Activated CD4-positive, CD25-positive, alpha-beta regulatory T cell treated with anti-CD3 and anti-CD28 coated beads, Interleukin-2, amount 50 U/mL, for 16 hours (primary cell): ENCODE measurements around the gene SRR.
"Not testable (repeated sequence)": the region's sequence is repeated elsewhere in the genome, so short reads cannot be mapped to it uniquely, and the experiment has no call there.

Experiments used
- DNase-seq: peaks from one replicate; pipeline ENCODE4 v3.0.0-alpha.2; 2020; ENCODE audit warnings: low read depth, low spot score

Gene SRR

DNA sequence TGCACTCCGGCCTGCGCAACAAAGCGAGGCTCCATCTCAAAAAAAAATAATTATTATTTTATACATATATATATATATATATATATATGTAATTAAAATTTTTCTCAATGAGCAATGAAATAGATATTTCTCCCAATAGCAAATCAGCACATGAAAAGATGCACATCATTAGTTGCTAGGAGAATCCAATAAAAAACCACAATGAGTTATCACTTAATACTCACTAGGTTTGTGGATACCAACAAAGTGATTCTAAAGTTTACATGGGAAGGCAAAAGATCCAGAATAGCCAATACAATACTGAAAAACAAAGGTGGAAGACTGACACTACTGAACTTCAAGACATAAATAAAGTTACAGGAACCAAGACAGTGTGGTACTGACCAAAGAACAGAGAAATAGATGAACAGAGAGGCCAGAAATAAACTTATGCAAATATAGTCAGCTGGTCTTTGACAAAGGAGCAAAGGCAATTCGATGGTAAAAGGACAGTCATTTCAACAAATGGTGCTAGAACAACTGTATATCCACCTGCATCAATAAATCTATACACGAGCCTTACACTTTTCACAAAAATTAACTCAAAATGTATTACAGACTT, 13.8 kb upstream of the SRR start:
- no peak for DNase-seq

DNA sequence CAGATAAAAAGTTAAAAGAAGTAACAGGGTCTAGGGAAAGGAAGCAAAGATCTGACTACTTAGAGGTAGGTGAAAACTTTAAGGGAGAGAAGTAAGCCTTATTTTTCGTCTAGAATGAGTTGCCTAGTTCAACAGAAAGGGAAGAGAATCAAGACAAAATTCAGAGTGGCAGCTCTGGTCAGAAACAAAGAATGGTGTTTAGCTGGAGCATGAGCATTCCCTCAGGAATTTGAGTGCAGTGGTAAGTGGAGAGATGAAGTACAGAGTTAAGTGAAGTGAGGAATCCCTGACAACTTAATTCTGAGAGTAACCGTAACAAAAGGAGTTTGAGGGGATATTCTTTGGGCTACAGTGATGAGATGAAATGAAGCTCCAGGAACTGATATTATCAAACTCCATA, 11.7 kb upstream of the SRR start:
- no peak for DNase-seq

DNA sequence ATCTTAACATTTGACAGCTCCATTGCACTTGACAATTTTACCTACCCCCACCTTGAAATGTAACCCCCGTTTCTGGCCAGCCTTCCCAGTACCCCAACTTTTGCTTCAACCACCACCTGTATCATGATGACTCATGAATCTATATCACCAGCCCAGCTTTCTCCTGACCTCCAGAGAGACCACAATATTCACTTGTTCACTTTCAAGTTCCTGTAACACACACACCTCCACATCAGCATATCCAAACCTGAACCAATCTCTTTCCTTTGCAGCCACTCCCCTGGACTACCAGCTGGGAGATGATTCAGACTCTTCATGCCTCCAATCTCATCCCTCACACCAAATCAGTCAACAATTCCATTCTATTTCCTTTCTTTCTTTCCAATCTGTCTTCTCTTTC, 8.2 kb upstream of the SRR start:
- DNase-seq: no peak

DNA sequence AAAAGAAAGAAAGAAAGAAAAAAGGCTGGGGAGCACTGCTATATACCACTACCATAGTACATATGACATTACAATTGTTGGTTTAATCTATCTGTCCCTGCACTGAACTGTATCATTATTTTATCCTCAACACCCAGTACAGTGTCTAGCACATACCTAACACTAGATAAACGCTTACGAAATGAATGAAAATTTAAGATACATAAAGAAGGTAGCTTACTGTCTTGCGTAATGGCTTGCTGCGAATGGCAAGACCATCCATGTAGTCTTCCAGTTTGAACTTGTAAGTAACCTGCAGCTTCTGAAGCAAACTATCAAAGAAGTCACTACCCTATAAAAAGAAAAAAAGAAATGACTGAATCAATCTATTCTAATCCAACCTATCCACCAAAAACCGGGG, 6.7 kb upstream of the SRR start:
- DNase-seq: no peak

DNA sequence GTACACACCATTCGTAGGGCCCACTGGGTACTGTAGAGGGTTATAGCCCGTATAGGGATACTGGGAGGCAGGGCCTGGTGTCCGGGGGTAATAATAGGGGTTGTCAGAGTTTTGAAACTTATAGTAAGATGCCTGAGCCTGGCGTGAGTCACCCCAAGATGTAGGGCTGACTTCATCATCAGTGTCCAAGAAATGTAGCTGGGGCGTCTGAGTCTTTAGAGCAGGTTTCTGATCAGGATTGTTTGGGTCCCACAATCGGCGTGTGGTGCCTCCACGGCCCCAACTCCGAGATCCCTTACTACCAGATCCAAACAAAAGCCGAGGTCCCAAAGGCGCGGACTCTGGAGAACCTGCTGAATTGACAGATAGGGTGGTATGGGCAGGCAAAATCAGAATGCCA, 4.6 kb upstream of the SRR start:
- no peak for DNase-seq

DNA sequence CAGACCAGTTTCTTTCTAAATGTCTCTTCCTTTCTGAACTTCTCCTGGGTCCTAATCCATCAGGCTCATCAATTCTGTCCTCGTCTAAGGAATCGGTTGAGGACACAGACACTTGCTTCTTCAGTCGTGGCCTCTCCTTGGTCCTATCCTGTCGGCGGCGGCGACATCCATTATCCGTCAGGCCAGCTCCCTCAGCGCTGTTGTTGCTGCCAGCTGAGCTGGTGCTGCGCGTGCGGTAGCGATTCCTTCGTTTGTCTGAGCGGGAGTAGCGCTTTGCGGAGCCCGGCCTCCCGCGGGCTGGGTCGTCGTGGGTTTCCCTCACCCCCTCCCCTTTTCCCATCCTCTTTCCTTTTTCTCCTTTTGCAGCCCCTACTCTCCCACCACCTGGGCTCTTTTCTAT, 4.0 kb upstream of the SRR start:
- no peak for DNase-seq

DNA sequence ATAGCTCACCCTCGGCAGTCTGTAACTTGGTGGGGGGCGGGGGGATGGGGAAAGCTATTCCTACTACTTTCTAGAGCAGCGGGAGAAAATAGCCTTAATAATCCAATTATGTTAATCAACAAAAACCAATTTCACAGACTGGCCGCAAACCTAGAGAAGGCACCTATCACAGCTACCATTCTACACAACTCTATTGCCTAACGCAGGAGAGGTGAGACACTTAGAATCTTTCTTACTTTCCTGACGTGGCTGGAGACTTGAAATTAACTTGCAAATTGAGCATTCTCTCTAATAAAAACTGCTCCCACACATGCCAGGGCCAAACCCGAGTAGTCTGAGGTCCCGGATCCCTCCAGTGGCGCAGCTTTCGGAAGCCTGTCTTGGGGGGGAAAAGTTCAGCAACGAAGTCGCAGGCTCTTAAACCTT, 959 bp upstream of the SRR start:
- no peak for DNase-seq

DNA sequence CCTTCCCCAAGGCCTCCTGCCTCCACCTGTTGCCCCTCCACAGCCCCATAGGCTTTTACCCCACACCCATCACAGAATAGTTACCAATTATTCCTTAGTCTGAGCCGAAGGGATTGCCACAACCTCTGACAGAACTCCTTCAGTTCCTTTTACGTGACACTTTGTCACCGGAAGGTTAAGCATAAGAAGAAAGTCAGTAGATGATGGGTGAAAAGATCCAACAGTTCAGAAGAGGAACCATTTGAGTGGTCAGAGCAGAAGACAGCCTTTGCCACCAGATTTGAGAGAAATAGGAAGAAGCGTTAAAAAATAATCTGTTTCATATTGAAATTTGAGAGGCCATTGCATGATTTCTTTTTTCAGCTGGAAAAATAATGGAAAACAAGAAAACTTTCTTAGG, 1.2 kb downstream of the SRR start:
- no peak for DNase-seq

DNA sequence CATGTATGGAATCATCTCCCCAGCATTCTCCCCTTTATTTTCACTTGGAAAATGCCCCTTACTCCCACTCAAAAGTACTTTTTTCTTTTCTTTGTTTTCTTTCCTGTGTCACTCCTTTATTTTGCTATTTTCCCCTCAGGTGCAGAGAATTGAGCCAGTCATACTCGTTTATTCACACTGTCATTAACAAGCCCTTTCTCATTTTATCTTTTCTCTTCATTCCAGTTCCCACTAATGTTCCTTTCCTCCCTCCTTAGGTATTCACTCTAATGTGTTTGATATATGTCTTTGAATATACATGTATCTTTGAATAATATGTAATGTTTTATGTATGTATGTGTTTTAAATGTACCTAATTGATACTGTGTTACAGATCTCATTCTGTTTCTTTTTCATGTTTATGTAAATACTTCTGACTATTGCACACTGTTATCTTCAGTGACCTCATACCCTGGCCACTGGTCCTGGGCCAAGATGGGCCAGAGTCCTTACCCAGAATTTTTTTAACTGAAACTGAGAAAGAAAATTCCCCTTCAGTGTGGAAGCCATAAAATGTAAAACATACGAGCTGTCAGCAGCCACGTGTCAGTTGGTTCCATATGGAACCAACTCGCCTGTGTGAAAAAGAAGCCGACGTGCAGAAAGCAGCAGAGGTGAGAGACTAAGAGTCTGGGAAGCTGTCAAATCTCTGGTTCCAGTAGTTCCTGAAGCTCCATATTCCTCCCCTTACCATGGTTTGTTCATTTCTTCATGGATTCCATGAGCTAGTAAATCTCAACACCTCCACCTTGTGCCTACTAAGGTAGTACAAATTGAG, 5.8 kb downstream of the SRR start:
- DNase-seq: no peak

DNA sequence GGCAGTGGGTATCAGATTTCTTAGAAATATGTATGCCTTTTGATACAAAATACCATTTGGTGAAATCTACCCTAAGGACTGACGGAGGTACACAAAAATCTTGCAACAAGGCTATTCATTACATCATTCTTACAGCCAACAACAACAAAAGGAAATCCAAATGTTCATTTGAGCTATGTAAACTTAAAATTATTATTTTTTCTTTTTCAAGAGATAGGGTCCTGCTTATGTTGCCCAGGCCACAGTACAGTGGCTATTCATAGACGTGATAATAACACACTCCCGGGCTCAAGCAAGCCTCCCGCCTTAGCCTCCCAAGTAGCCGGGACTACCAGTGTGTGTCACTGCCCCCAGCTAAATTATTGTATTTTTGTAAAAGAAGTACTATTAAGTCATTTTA, 9.0 kb downstream of the SRR start:
- DNase-seq: no peak

DNA sequence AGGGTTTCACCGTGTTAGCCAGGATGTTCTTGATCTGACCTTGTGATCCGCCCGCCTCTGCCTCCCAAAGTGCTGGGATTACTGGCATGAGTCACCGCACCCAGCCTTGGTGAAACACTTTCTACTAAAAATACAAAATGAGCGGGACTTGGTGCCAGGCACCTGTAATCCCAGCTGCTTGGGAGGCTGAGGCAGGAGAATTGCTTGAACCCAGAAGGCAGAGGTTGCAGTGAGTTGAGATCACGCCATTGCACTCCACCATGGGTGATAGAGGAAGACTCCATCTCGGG, 13.1 kb downstream of the SRR start:
- not testable (repeated sequence) for DNase-seq

DNA sequence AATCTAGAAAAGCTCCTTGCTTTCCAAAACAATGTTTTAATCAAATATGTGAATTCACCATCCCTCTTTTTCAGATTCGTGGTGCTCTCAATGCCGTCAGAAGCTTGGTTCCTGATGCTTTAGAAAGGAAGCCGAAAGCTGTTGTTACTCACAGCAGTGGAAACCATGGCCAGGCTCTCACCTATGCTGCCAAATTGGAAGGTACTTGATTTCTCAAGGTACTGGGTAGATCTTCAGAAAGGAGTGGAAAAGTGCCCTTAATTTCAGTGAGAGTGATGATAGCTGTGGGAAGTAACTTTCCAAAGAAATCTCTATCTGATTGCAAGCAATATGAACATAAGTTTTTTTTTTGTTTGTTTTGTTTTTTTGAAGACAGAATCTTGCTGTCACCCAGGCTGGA, 14.0 kb downstream of the SRR start:
- DNase-seq: no peak

DNA sequence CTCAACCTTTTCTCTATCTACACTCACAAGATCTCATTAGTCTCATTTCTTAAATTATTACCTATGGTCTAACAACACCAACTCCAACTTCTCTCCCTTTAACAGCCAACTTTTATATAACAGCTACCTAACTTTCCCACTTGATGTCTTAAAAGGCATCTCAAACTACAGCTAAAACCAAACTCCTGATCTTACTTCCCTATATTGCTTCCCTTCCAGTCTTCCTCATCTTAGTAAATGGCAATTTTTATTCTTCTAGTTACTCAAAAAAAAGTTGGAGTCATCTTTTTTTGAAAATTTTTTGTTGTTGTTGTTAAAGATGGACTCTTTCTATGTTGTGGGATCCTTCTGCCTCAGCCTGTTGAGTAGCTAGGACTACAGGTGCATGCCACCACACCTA, 15.3 kb downstream of the SRR start:
- DNase-seq: no peak

DNA sequence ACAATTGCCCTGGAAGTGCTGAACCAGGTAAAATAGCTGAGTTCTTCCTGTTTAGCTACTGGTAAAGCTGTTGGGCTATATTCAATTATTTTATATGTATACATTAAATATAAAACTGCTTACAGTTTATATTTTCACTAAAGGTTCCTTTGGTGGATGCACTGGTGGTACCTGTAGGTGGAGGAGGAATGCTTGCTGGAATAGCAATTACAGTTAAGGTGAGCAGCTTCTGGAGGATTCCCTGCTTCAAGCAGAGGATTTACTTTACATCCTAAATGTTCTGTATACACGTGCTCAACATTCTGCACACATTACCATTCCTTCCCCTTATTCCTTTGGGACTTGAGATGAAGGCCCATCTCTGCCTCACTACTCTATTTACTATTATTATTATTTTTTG, 17.6 kb downstream of the SRR start:
- DNase-seq: no peak

DNA sequence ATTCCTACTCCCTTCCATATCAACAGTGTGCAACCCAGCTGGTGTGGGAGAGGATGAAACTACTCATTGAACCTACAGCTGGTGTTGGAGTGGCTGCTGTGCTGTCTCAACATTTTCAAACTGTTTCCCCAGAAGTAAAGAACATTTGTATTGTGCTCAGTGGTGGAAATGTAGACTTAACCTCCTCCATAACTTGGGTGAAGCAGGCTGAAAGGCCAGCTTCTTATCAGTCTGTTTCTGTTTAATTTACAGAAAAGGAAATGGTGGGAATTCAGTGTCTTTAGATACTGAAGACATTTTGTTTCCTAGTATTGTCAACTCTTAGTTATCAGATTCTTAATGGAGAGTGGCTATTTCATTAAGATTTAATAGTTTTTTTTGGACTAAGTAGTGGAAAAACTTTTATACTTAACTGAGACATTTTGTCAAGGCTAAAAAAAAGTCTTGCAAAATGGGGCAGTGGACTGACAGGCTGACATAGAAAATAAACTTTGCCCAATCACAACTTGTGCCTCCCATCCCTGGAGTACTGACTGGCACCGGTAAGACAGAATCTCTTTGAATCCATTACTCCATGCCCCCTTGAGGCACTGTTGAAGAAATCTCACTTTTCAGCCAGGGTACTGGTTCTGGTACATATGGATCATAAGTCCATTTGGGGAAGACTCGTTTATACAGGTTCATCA, 20.0 kb downstream of the SRR start:
- no peak for DNase-seq

DNA sequence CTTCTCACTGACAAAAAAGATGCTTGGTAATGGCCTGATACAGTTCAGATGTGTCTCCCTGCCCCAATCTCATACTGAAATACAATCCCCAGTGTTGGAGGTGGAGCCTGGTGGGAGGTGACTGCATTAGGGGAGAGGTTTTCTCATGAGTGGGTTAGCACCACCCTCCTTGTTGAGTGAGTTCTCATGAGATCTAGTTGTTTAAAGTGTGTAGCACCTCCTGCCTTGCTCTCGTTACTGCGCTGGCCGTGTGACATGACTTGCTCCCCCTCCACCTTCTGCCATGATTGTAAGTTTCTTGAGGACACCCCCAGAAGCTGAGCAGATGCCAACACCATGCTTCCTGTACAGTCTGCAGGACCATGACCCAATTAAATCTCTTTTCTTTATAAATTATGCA, 27.6 kb downstream of the SRR start:
- DNase-seq: no peak

DNA sequence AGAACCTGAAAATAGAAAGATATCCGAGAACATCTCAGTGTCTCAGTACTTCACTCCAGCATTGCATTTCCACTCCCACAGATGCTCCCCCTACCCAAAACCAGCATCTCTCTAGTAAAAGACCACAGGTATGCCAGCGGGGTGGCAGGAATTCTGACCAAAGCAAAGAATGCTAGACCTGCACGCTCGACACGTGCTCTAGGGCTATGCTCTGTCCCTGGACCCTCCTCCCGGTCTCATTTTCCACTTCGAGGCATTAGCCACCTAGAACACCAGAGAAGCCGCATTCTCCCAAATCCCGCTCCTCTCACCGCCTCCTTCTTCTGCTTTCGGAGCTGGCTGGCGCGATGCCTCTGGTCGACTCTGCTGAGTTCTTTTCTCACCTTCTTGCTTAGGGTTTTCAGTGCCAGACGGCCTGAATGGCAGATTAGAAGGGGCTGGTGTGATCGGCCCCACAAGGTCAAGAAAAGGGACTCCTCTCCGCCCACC, 32.0 kb downstream of the SRR start:
- DNase-seq: no peak

DNA sequence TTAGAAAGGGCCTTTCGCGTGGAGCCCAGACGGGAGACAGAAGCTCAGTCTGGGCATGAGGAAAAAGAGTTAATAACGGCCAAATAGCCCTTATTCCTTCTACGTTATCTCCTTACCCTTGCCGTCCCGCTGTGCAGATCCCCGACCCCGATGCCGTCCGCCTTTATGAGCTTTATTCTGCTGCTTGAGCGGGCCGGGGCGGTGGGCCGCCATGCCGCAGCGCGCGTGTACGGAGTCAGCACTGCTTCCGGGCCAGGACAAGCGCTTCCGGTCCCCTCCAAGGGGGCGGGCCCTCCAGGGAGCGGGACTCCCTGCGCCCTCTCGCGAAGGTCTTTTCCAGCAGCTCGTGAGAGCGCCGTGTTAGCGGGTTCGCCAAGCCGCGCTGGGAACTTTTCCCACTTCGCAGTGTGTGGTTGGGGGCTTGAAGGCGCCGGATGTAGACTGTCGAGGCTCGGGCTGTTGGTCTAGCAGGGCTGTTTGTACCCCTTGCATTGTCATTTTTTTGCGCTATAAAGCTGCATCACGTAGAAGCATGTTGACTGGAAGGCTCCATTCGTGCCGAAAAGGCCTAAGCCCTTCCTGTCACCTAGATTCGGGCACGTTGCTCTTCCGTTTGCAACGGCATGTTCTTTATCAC, 32.6 kb downstream of the SRR start, which contains the start of gene TSR1:
TSR1 (minus strand) TSS at position 243 of the 637 bp plus-strand sequence; CDS start at position 213, 30 bp downstream.
- peak; percentile 86 for DNase-seq

DNA sequence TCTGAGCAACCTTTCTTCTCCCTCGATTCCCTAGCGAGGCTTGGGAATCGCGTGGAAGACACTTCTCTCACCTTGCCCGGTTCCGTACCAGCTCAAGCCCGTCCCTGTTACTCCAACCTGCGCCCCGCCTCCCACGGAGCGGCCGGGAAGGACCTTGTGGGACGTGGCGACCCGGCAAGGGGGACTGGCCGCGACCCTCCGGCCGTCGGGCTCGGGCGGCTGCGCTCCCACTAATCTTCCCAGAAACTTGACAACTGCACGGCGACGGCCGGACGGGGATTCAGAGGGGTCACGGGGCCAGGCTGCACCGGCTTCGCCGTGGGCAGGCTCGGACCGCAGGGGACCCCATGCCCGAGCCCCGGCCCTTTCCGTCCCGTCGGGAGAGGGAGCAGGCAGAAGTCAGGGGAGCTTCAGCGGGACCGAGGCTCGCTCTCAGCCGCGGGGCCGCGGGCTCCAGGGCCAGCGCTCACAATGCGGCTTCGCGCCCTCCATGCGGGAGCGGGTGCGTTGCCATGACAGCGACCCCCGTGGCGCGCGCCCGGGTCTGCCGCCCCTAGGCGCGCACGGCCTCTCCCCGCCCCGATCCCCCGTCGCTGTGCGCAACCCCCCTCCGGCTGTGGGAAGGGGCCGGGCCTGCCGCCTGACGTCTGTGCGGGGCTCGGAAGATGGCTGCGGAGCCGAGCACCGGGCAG, 33.2 kb downstream of the SRR start, which contains the start of gene SGSM2:
SGSM2 (plus strand) TSS at position 650 of the 692 bp plus-strand sequence. CDS start 188 bp downstream, outside the sequence.
- DNase-seq: peak; percentile 46

DNA sequence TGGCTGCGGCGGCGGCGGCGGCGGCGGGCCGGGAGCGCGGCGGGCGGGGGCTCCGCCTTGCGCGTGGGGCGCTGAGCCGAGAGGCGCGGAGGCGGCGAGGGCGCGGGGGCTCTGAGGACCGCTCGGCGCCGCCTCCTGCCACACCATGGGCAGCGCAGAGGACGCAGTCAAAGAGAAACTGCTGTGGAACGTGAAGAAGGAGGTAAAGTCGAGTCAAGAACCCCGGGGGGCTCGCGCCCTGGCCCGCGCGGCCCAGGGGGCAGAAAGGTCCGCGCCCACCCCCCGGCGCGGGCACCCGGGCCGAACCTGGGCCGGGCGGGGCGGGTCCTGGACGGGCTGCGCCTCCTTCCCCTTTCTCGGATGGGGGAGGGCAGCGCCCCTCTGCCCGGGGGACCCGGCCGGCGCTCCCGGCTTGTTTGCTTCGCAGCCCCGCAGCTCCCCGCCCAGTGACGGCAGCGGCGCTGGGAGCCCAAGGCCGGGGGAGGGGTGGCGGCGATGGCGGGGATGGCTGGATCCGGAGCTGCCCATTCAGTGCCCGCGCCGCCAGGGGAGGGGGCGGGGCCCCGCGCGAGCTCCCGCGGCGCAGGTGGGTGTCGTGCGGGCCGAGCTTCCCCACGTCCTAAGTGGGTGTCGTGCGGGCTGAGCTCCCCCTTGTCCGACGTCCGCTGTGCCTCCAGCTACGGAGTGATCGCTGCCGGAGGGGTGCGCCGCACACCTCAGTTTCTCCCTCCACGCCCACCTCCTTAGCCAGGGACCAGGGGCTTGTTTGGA, 34.0 kb downstream of the SRR start:
- no peak for DNase-seq

DNA sequence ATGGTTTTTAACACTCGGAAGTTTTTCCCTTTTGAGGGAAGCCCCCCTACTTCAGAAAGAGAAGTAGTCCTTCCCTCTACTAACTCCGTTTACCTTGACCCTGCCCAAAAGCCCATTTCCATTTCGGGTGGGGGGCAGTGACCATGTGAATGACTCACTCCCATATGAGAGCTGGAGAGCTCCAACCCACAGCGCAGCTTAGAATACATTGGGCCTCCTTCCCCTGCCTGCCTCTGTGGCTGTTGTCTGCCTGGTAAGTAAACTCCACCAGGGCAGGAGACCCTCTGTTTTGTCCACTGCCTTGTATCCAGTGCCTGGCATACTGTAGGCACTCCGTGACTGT, 34.5 kb downstream of the SRR start:
- DNase-seq: no peak
